Measurements from ENCODE around the gene OR4F6. TPM values are rescaled to one million over a fixed set of nuclear protein-coding genes. Genes with fewer than 3 reads are reported as not detected.

Gene OR4F6
- total and polyA plus RNA-seq, 2 experiments from 2014 or later: not detected

- H3K9me2 ChIP-seq (ENCODE audit: insufficient read depth): no peaks in the 10 kb centered on the region
- no peak overlapping the region for H3K27ac Mint-ChIP-seq
- no peak for ATAC-seq
Observed at GRCh38 chr15:101803676-101804075, 367 bp downstream of the OR4F6 start.

GRCh38 chr15:101804375-101804774, 1.1 kb downstream of the OR4F6 start:
- Histone ChIP-seq H2AFZ (no peak overlapping the region), H3F3A (replicated peaks; ENCODE audit: low read depth) (no peaks in the 10 kb centered on the region), H4K20me1 (replicated peaks; ENCODE audit: insufficient read depth) (no peaks in the 10 kb centered on the region), H3K36me3 (ENCODE audit: insufficient read depth) (no peaks in the 10 kb centered on the region), H3K27ac (ENCODE audit: low read depth) (no peak overlapping the region), H3K9me2 (ENCODE audit: insufficient read depth) (no peaks in the 10 kb centered on the region), H3K27me3 (ENCODE audit: insufficient read depth) (no peaks in the 10 kb centered on the region), H3K79me2 (replicated peaks; ENCODE audit: insufficient read depth) (no peaks in the 10 kb centered on the region), H3K4me3 (no peak overlapping the region), H3K4me1 (ENCODE audit: insufficient read depth) (no peaks in the 10 kb centered on the region), H3K4me2 (no peak overlapping the region)
- peaks cover 2% of the 10 kb centered on the region for H3K27me3 Mint-ChIP-seq (ENCODE audit: insufficient read depth, low read depth, poor library complexity)
- no peaks in the 10 kb centered on the region for H3K36me3 Mint-ChIP-seq (ENCODE audit: low read depth)
- H3K4me1 Mint-ChIP-seq: no peaks in the 10 kb centered on the region
- no peak overlapping the region for H3K4me3 Mint-ChIP-seq
- ATAC-seq: no peak
- TF ChIP-seq EZH2 (IDR thresholded peaks at IDR 0.05; ENCODE audit: low read depth, unreplicated experiment) (no peak), EZH2phosphoT487 (IDR thresholded peaks at IDR 0.05; ENCODE audit: unreplicated experiment) (no peak), ZNF462 (CRISPR knock-in tag; IDR thresholded peaks at IDR 0.05) (no peak), ZNF114 (CRISPR knock-in tag; IDR thresholded peaks at IDR 0.05) (no peak), CTCF (conservative IDR thresholded peaks at IDR 0.05; ENCODE audit: low read depth in 2 of 2) (no peak), JUNB (IDR thresholded peaks at IDR 0.05; ENCODE audit: unreplicated experiment) (no peak), ETS1 (IDR thresholded peaks at IDR 0.05) (no peak), REST (IDR thresholded peaks at IDR 0.05; ENCODE audit: unreplicated experiment) (no peak), CREB1 (CRISPR knock-in tag; IDR thresholded peaks at IDR 0.05; ENCODE audit: low read depth) (no peak), STAT1 (IDR thresholded peaks at IDR 0.05; ENCODE audit: unreplicated experiment) (no peak)
- no peak for DNase-seq (ENCODE audit: low spot score)
- no peak overlapping the region for H3K27ac Mint-ChIP-seq
- H3K9me3 Mint-ChIP-seq: no peaks in the 10 kb centered on the region

More at GRCh38 chr15:101803676-101804075, 367 bp downstream of the OR4F6 start:
- Histone ChIP-seq H2AFZ (no peak overlapping the region), H3F3A (replicated peaks; ENCODE audit: low read depth) (no peaks in the 10 kb centered on the region), H3K36me3 (ENCODE audit: insufficient read depth) (no peaks in the 10 kb centered on the region), H3K4me2 (no peak overlapping the region), H4K20me1 (replicated peaks; ENCODE audit: insufficient read depth) (no peaks in the 10 kb centered on the region), H3K27me3 (ENCODE audit: insufficient read depth) (no peaks in the 10 kb centered on the region), H3K4me1 (ENCODE audit: insufficient read depth) (no peaks in the 10 kb centered on the region), H3K79me2 (replicated peaks; ENCODE audit: insufficient read depth) (no peaks in the 10 kb centered on the region), H3K27ac (ENCODE audit: low read depth) (no peak overlapping the region), H3K4me3 (no peak overlapping the region)
- H3K36me3 Mint-ChIP-seq (ENCODE audit: low read depth): no peaks in the 10 kb centered on the region
- TF ChIP-seq CREB1 (CRISPR knock-in tag; IDR thresholded peaks at IDR 0.05; ENCODE audit: low read depth): no peak
- no peaks in the 10 kb centered on the region for H3K4me1 Mint-ChIP-seq
- H3K9me3 Mint-ChIP-seq: no peaks in the 10 kb centered on the region
- H3K4me3 Mint-ChIP-seq: no peak overlapping the region
- no peaks in the 10 kb centered on the region for H3K27me3 Mint-ChIP-seq (ENCODE audit: insufficient read depth, low read depth, poor library complexity)
- no peak for DNase-seq (ENCODE audit: low spot score)
